ENCODE results near the gene PALMD.
A peak's percentile ranks its signal among the peaks of the same experiment; 100 is the strongest.

Gene PALMD

DNA sequence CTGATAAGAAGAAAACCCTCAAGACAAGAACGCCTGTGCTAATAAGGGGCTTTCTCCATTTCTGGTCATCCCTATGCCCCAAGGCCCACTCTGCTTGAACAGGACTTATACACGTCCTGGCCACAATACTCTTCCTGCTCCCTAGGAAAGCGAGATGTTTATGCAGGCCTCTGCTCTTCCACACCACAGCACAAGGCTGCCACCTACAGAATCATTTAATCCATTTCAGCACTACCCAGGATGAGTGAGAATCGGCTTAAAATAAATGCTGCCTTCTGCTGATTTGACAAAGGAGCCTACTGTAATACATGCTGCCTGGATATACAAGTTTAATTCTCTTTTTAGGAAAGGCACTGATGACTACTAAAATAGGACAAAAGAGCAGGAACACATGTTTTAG, 91.1 kb downstream of the PALMD start:
- DNase-seq (ENCODE audit: low read depth) = peak; percentile 91
- TF ChIP-seq, protein P1, sequence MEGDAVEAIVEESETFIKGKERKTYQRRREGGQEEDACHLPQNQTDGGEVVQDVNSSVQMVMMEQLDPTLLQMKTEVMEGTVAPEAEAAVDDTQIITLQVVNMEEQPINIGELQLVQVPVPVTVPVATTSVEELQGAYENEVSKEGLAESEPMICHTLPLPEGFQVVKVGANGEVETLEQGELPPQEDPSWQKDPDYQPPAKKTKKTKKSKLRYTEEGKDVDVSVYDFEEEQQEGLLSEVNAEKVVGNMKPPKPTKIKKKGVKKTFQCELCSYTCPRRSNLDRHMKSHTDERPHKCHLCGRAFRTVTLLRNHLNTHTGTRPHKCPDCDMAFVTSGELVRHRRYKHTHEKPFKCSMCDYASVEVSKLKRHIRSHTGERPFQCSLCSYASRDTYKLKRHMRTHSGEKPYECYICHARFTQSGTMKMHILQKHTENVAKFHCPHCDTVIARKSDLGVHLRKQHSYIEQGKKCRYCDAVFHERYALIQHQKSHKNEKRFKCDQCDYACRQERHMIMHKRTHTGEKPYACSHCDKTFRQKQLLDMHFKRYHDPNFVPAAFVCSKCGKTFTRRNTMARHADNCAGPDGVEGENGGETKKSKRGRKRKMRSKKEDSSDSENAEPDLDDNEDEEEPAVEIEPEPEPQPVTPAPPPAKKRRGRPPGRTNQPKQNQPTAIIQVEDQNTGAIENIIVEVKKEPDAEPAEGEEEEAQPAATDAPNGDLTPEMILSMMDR (conservative IDR thresholded peaks at IDR 0.05; ENCODE audit: low read depth, low read length) = peak; percentile 81
- H3K4me3 ChIP-seq (ENCODE audit: low read depth, low read length) = no peak overlapping the region

DNA sequence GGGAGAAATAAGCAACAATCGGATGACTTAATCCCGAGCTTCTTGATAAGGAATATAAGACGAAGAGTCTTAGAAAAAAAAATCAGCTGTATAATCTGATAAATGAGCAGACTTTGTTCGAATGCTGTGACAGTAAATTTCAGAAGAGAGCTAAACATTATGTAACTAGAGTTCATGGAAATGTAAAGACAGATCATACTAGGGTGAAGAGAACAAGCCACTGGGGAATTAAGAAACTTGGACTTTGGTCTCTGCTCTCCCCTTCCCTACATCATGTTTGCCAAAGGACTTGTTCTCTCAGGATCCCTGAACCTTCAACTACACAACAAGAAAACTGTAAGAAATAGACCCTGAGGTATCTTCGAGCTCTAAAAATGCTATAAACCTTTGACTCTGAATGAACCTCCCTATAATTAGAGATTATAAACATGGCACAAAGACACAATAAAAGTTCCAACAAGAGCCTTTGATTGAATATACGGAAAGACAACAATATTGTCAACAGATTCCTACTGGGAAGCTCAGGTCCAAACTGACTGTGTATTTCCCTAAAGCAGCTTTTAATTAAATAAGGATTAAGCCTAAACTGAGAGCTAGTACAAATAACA, 93.0 kb downstream of the PALMD start:
- no peak for DNase-seq (ENCODE audit: low read depth)
- TF ChIP-seq, protein P1 (conservative IDR thresholded peaks at IDR 0.05; ENCODE audit: low read depth, low read length) = no peak
- no peak overlapping the region for H3K4me3 ChIP-seq (ENCODE audit: low read depth, low read length)

DNA sequence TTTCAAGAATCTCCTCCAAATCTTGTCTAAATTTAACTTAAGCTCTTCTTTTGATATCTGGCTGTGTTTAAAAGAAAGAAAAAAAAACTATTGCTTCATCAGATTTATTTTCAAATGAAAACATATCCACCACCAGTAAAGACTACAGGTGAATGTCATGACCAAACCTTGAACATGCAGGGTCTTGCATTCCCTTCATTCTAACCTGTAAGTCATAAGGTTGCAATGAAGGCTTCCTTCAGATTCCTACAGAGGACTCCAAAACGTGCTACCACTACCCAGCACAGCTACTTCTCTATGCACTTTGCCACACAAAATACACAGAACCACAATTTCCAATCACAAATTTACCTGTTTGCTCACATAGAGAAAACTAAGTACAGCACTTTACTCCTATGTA, 94.2 kb downstream of the PALMD start:
- H3K4me3 ChIP-seq (ENCODE audit: low read depth, low read length) = no peak overlapping the region
- TF ChIP-seq, protein P1 (conservative IDR thresholded peaks at IDR 0.05; ENCODE audit: low read depth, low read length) = no peak
- DNase-seq (ENCODE audit: low read depth) = no peak

Measured in choroid plexus epithelial cell (primary cell).